H9 (cell line): ENCODE results near the gene PAEP. TPM values are rescaled to one million over a fixed set of nuclear protein-coding genes. Genes with fewer than 3 reads are reported as not detected.

Experiments
- DNase-seq: peaks from one replicate; pipeline ENCODE4 v3.0.0-alpha.2; 2017
- H2AFZ ChIP-seq: one replicate; pipeline ENCODE4 v1.6.1; 2013; ENCODE audit warnings: mild to moderate bottlenecking, low read length, control low read depth, moderate library complexity
- H2AK5ac ChIP-seq: 2 replicates; pipeline ENCODE4 v1.6.1; 2013; ENCODE audit warnings: low read length, control low read depth, mixed read lengths; ENCODE audit not compliant: insufficient read length
- H2BK120ac ChIP-seq: one replicate; pipeline ENCODE4 v1.6.1; 2013; ENCODE audit warnings: low read depth, mild to moderate bottlenecking, low read length, control low read depth, inconsistent platforms; ENCODE audit not compliant: poor library complexity, severe bottlenecking
- H2BK12ac ChIP-seq: 2 replicates; pipeline ENCODE4 v1.6.1; 2013; ENCODE audit warnings: low read length, control low read depth, mixed read lengths, low read depth; ENCODE audit not compliant: insufficient read length
- H2BK15ac ChIP-seq: 2 replicates; pipeline ENCODE4 v1.6.1; 2013; ENCODE audit warnings: low read depth, low read length, control low read depth
- H2BK20ac ChIP-seq: one replicate; pipeline ENCODE4 v1.6.1; 2013; ENCODE audit warnings: low read depth, mild to moderate bottlenecking, low read length, control low read depth, inconsistent platforms; ENCODE audit not compliant: poor library complexity, severe bottlenecking
- H2BK5ac ChIP-seq: 2 replicates; pipeline ENCODE4 v1.6.1; 2013; ENCODE audit warnings: low read length, control low read depth, mixed read lengths; ENCODE audit not compliant: insufficient read length
- H3K14ac ChIP-seq: 2 replicates; pipeline ENCODE4 v1.6.1; 2013; ENCODE audit warnings: low read length, control low read depth; ENCODE audit not compliant: insufficient read depth
- H3K18ac ChIP-seq: 2 replicates; pipeline ENCODE4 v1.6.1; 2013; ENCODE audit warnings: low read depth, mild to moderate bottlenecking, mixed read lengths, low read length, control low read depth; ENCODE audit not compliant: insufficient read length
- H3K23ac ChIP-seq: 2 replicates; pipeline ENCODE4 v1.6.1; 2013; ENCODE audit warnings: low read length, control low read depth, mixed read lengths, low read depth; ENCODE audit not compliant: insufficient read length
- H3K23me2 ChIP-seq: 2 replicates; pipeline ENCODE4 v1.6.1; 2013; ENCODE audit warnings: low read depth, mild to moderate bottlenecking, mixed read lengths, low read length, control low read depth; ENCODE audit not compliant: insufficient read length, poor library complexity, severe bottlenecking
- H3K27ac ChIP-seq: 2 replicates; pipeline ENCODE4 v1.5.1; 2013; ENCODE audit warnings: low read length, control low read depth, mixed read lengths, low read depth; ENCODE audit not compliant: insufficient read length
- H3K27me3 ChIP-seq: 2 replicates; pipeline ENCODE4 v1.6.1; 2013; ENCODE audit warnings: low read length, control low read depth, inconsistent platforms; ENCODE audit not compliant: insufficient read depth
- H3K4ac ChIP-seq: 2 replicates; pipeline ENCODE4 v1.6.1; 2013; ENCODE audit warnings: low read depth, mild to moderate bottlenecking, control low read depth, inconsistent platforms, low read length, moderate library complexity
- H3K4me1 ChIP-seq: 2 replicates; pipeline ENCODE4 v1.6.1; 2013; ENCODE audit warnings: low read length, control low read depth, inconsistent platforms; ENCODE audit not compliant: insufficient read depth
- H3K4me2 ChIP-seq: 2 replicates; pipeline ENCODE4 v1.6.1; 2013; ENCODE audit warnings: low read length, control low read depth, mixed read lengths; ENCODE audit not compliant: insufficient read length, insufficient read depth
- H3K56ac ChIP-seq: 2 replicates; pipeline ENCODE4 v1.6.1; 2013; ENCODE audit warnings: low read depth, mild to moderate bottlenecking, mixed read lengths, low read length, control low read depth; ENCODE audit not compliant: insufficient read length
- H3K79me1 ChIP-seq: 2 replicates; pipeline ENCODE4 v1.6.1; 2013; ENCODE audit warnings: low read depth, mild to moderate bottlenecking, moderate library complexity, low read length, control low read depth, inconsistent platforms; ENCODE audit not compliant: insufficient read depth, poor library complexity, severe bottlenecking
- H3K79me2 ChIP-seq: 2 replicates; pipeline ENCODE4 v1.6.1; 2013; ENCODE audit warnings: low read length, control low read depth, inconsistent platforms; ENCODE audit not compliant: insufficient read depth
- H3K9ac ChIP-seq: 2 replicates; pipeline ENCODE4 v1.6.1; 2013; ENCODE audit warnings: low read length, control low read depth, mixed read lengths; ENCODE audit not compliant: insufficient read length; ENCODE audit errors: extremely low read depth
- H3K9me3 ChIP-seq: one replicate; pipeline ENCODE4 v1.6.1; 2013; ENCODE audit warnings: low read depth, low read length, inconsistent platforms; ENCODE audit not compliant: control insufficient read depth
- H3T11ph ChIP-seq: one replicate; pipeline ENCODE4 v1.6.1; 2013; ENCODE audit warnings: mild to moderate bottlenecking, low read length, control low read depth, inconsistent platforms
- H4K20me1 ChIP-seq: one replicate; pipeline ENCODE4 v1.6.1; 2013; ENCODE audit not compliant: control insufficient read depth, insufficient read length, insufficient read depth
- H4K5ac ChIP-seq: 2 replicates; pipeline ENCODE4 v1.6.1; 2013; ENCODE audit warnings: low read depth, mild to moderate bottlenecking, mixed read lengths, low read length, control low read depth; ENCODE audit not compliant: insufficient read length
- H4K8ac ChIP-seq: replicated peaks from 2 replicates; pipeline ENCODE4 v1.6.1; 2013; ENCODE audit warnings: low read length, control low read depth, mixed read lengths, low read depth; ENCODE audit not compliant: insufficient read length
- H4K91ac ChIP-seq: 2 replicates; pipeline ENCODE4 v1.6.1; 2013; ENCODE audit warnings: low read depth, mild to moderate bottlenecking, moderate library complexity, mixed read lengths, low read length, control low read depth; ENCODE audit not compliant: insufficient read length
- H3K27ac Mint-ChIP-seq, 3 experiments: 2 replicates in 2 of 3; 3 replicates in 1 of 3; pipeline ENCODE4 v1.8.0; 2020 to 2021; ENCODE audit warnings: mixed read lengths in 3 of 3, mild to moderate bottlenecking in 1 of 3, moderate library complexity in 1 of 3
- H3K27me3 Mint-ChIP-seq: 2 replicates; pipeline ENCODE4 v1.8.0; 2021; ENCODE audit warnings: low read depth, mild to moderate bottlenecking, moderate library complexity, mixed read lengths
- H3K36me3 Mint-ChIP-seq, 3 experiments: 2 replicates in 2 of 3; 3 replicates in 1 of 3; pipeline ENCODE4 v1.8.0; 2020 to 2021; ENCODE audit warnings: low read depth in 3 of 3, mixed read lengths in 3 of 3; ENCODE audit not compliant: insufficient read depth in 1 of 3
- H3K4me1 Mint-ChIP-seq, 2 experiments: 2 replicates each; pipeline ENCODE4 v1.8.0; 2020; ENCODE audit warnings: mixed read lengths in 2 of 2
- H3K4me3 Mint-ChIP-seq, 2 experiments: 2 replicates in 1 of 2; 3 replicates in 1 of 2; pipeline ENCODE4 v1.8.0; 2020 to 2021; ENCODE audit warnings: mild to moderate bottlenecking in 2 of 2, mixed read lengths in 2 of 2, moderate library complexity in 1 of 2
- H3K9me3 Mint-ChIP-seq, 2 experiments: 2 replicates in 1 of 2; 3 replicates in 1 of 2; pipeline ENCODE4 v1.8.0; 2020; ENCODE audit warnings: mild to moderate bottlenecking in 2 of 2, mixed read lengths in 2 of 2, moderate library complexity in 1 of 2
- WGBS: extraction: QIAGEN DNeasy Blood & Tissue Kit; methylation state at CpG from one replicate; pipeline ENCODE4 v1.1.7; 2013; ENCODE audit warnings: missing lambda C conversion rate, low lambda C conversion rate, mixed read lengths; ENCODE audit not compliant: insufficient read length; ENCODE audit errors: extremely low coverage; 5-methylcytosine and 5-hydroxymethylcytosine counted together
- total RNA-seq: library from RNA; stranded (reverse); gene quantifications from 2 replicates; pipeline ENCODE4 v1.2.1, GENCODE V29; 2021
- TF ChIP-seq, protein P1 (sequence below): fragments of 200-600 bp; sonication (generic); conservative IDR thresholded peaks from 3 replicates; pipeline ENCODE4 v1.8.0; 2021; ENCODE audit warnings: antibody characterized with exemption, mild to moderate bottlenecking

The PAEP gene
- total RNA-seq, 1 experiment from 2014 or later = not detected

DNA sequence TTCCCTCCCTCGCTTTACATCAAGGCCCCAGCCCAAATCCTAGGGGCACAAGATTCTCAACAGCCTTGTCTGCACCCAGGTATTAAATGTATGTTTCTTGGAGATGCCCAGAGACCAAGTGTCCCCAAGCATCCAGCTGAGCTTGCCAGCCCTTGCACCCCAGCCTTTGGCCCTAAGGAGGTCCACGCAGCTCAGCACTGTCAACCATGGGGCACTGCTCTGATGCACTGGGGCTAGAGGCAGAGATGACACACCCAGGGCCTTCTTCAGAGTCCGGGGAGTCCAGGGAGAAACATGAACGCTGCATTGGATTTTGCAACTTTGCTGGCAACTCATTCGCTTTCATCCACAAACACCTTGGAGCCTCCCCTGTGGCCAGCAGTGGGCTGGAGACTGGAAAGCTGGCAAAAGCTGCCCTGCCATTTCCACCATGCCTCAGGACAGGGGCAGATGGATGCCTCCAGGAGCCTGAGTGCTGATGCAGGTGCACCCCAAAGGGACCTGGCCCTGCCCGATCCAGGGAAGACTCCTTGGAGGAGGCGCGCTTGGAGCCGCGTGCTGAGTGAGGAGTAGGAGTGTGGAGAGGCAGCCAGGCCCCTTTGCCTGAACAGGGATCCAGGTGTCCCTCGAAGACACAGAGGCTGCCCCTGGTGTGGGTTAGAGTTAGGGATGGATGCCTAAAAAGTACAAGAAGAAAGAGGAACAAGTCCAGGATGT lies 19.3 kb downstream of the PAEP start:
- Histone ChIP-seq H3K14ac (no peak overlapping the region), H3K23me2 (no peaks in the 10 kb centered on the region), H2BK12ac (no peak overlapping the region), H2BK20ac (no peak overlapping the region), H4K5ac (no peak overlapping the region), H3K79me2 (no peaks in the 10 kb centered on the region), H3K23ac (no peak overlapping the region), H2AK5ac (no peak overlapping the region), H2BK15ac (no peak overlapping the region), H3K4me2 (no peak overlapping the region), H3K4ac (no peak overlapping the region), H3K79me1 (no peaks in the 10 kb centered on the region), H3K9ac (no peak overlapping the region), H3K9me3 (no peaks in the 10 kb centered on the region), H4K20me1 (no peaks in the 10 kb centered on the region), H2BK5ac (no peak overlapping the region), H3K27me3 (no peaks in the 10 kb centered on the region), H2BK120ac (no peak overlapping the region), H3T11ph (no peak overlapping the region), H4K8ac (no peak overlapping the region), H3K4me1 (no peaks in the 10 kb centered on the region), H2AFZ (no peak overlapping the region), H3K27ac (no peak overlapping the region), H4K91ac (no peak overlapping the region), H3K18ac (no peak overlapping the region), H3K56ac (no peak overlapping the region)
- Mint-ChIP-seq H3K36me3 (peaks cover 0 to 3% (median 0%) of the 10 kb centered on the region in 3 experiments; a peak in 1 of 7 replicates), H3K27me3 (peaks cover 15% of the 10 kb centered on the region), H3K9me3 (peaks cover 6 to 9% of the 10 kb centered on the region in 2 experiments), H3K4me3 (no peak overlapping the region), H3K4me1 (peaks cover 0 to 2% of the 10 kb centered on the region in 2 experiments; a peak in 2 of 4 replicates), H3K27ac (no peak overlapping the region)
- no CpG with 5 or more reads among the region's 11 CpGs for WGBS
- DNase-seq = no peak
- TF ChIP-seq, protein P1, sequence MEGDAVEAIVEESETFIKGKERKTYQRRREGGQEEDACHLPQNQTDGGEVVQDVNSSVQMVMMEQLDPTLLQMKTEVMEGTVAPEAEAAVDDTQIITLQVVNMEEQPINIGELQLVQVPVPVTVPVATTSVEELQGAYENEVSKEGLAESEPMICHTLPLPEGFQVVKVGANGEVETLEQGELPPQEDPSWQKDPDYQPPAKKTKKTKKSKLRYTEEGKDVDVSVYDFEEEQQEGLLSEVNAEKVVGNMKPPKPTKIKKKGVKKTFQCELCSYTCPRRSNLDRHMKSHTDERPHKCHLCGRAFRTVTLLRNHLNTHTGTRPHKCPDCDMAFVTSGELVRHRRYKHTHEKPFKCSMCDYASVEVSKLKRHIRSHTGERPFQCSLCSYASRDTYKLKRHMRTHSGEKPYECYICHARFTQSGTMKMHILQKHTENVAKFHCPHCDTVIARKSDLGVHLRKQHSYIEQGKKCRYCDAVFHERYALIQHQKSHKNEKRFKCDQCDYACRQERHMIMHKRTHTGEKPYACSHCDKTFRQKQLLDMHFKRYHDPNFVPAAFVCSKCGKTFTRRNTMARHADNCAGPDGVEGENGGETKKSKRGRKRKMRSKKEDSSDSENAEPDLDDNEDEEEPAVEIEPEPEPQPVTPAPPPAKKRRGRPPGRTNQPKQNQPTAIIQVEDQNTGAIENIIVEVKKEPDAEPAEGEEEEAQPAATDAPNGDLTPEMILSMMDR = no peak
